Measurements from ENCODE around the gene TRNAU1AP.
"Not testable (repeated sequence)": the region's sequence is repeated elsewhere in the genome, so short reads cannot be mapped to it uniquely, and the experiment has no call there.

The TRNAU1AP gene

GRCh38 chr1:28579401-28579800 lies 26.5 kb downstream of the TRNAU1AP start:
- Histone ChIP-seq H3K36me3 (replicated peaks; ENCODE audit: low read depth, low read length) (peaks cover 36% of the 10 kb centered on the region), H3K4me1 (ENCODE audit: low read length) (peaks cover 15% of the 10 kb centered on the region), H3K27ac (ENCODE audit: low read length) (peak overlapping the region; percentile 76)

GRCh38 chr1:28580722-28581530 lies 28.0 kb downstream of the TRNAU1AP start:
- Histone ChIP-seq H3K4me2 (ENCODE audit: low read length) (peak overlapping the region; percentile 97), H3K4me3 (ENCODE audit: low read length) (peak overlapping the region; percentile 91), H3K36me3 (replicated peaks; ENCODE audit: low read depth, low read length) (peaks cover 36% of the 10 kb centered on the region), H3K9ac (ENCODE audit: low read length) (peak overlapping the region; percentile 95), H3K27me3 (ENCODE audit: low read depth, low read length) (no peaks in the 10 kb centered on the region), H3K79me2 (ENCODE audit: low read length) (peaks cover 37% of the 10 kb centered on the region), H3K27ac (ENCODE audit: low read length) (peak overlapping the region; percentile 76), H4K20me1 (ENCODE audit: insufficient read depth, low read length) (peaks cover 28% of the 10 kb centered on the region), H3K9me3 (ENCODE audit: insufficient read depth, low read length) (no peaks in the 10 kb centered on the region), H2AFZ (ENCODE audit: low read depth, low read length) (no peak overlapping the region), H3K4me1 (ENCODE audit: low read length) (peaks cover 24% of the 10 kb centered on the region)
- TF ChIP-seq EZH2phosphoT487 (IDR thresholded peaks at IDR 0.05; ENCODE audit: low read depth), result no peak
- peak; percentile 38 for TF ChIP-seq CTCF (IDR thresholded peaks at IDR 0.05; ENCODE audit: low read depth, low read length)

More at GRCh38 chr1:28579401-28579800, 26.5 kb downstream of the TRNAU1AP start:
- Histone ChIP-seq H3K27me3 (ENCODE audit: low read depth, low read length) (no peaks in the 10 kb centered on the region), H4K20me1 (ENCODE audit: insufficient read depth, low read length) (peaks cover 28% of the 10 kb centered on the region), H3K79me2 (ENCODE audit: low read length) (peaks cover 37% of the 10 kb centered on the region), H3K4me2 (ENCODE audit: low read length) (peak overlapping the region; percentile 97), H3K9me3 (ENCODE audit: insufficient read depth, low read length) (no peaks in the 10 kb centered on the region), H3K9ac (ENCODE audit: low read length) (peak overlapping the region; percentile 95; the same call in 1 of the 2 replicates), H2AFZ (ENCODE audit: low read depth, low read length) (no peak overlapping the region), H3K4me3 (ENCODE audit: low read length) (peak overlapping the region; percentile 91)
- TF ChIP-seq EZH2phosphoT487 (IDR thresholded peaks at IDR 0.05; ENCODE audit: low read depth), result no peak
- no peak for TF ChIP-seq CTCF (IDR thresholded peaks at IDR 0.05; ENCODE audit: low read depth, low read length)

GRCh38 chr1:28581531-28582247 lies 28.8 kb downstream of the TRNAU1AP start:
- Histone ChIP-seq H2AFZ (ENCODE audit: low read depth, low read length) (0 out of 2 replicates have a peak overlapping the region, but pooled peaks have one; percentile 37), H3K79me2 (ENCODE audit: low read length) (peaks cover 37% of the 10 kb centered on the region), H3K4me2 (ENCODE audit: low read length) (peak overlapping the region; percentile 97), H3K9ac (ENCODE audit: low read length) (peak overlapping the region; percentile 95), H3K9me3 (ENCODE audit: insufficient read depth, low read length) (no peaks in the 10 kb centered on the region), H3K27me3 (ENCODE audit: low read depth, low read length) (no peaks in the 10 kb centered on the region), H3K36me3 (replicated peaks; ENCODE audit: low read depth, low read length) (peaks cover 36% of the 10 kb centered on the region), H3K4me3 (ENCODE audit: low read length) (peak overlapping the region; percentile 91), H4K20me1 (ENCODE audit: insufficient read depth, low read length) (peaks cover 28% of the 10 kb centered on the region), H3K27ac (ENCODE audit: low read length) (peak overlapping the region; percentile 76), H3K4me1 (ENCODE audit: low read length) (peaks cover 30% of the 10 kb centered on the region)
- TF ChIP-seq CTCF (IDR thresholded peaks at IDR 0.05; ENCODE audit: low read depth, low read length) (no peak), EZH2phosphoT487 (IDR thresholded peaks at IDR 0.05; ENCODE audit: low read depth) (no peak)

GRCh38 chr1:28582248-28582615 lies 29.3 kb downstream of the TRNAU1AP start:
- TF ChIP-seq CTCF (IDR thresholded peaks at IDR 0.05; ENCODE audit: low read depth, low read length) (no peak), EZH2phosphoT487 (IDR thresholded peaks at IDR 0.05; ENCODE audit: low read depth) (no peak)
- H3K79me2 ChIP-seq (ENCODE audit: low read length), result peaks cover 37% of the 10 kb centered on the region
- H3K36me3 ChIP-seq (replicated peaks; ENCODE audit: low read depth, low read length), result peaks cover 36% of the 10 kb centered on the region
- 0 out of 2 replicates have a peak overlapping the region, but pooled peaks have one; percentile 37 for H2AFZ ChIP-seq (ENCODE audit: low read depth, low read length)
- H3K9ac ChIP-seq (ENCODE audit: low read length), result peak overlapping the region; percentile 79
- H3K4me2 ChIP-seq (ENCODE audit: low read length), result peak overlapping the region; percentile 83
- no peaks in the 10 kb centered on the region for H3K27me3 ChIP-seq (ENCODE audit: low read depth, low read length)
- peak overlapping the region; percentile 91 for H3K4me3 ChIP-seq (ENCODE audit: low read length)
- H3K4me1 ChIP-seq (ENCODE audit: low read length), result peaks cover 36% of the 10 kb centered on the region
- peaks cover 28% of the 10 kb centered on the region for H4K20me1 ChIP-seq (ENCODE audit: insufficient read depth, low read length)
- peak overlapping the region; percentile 73 for H3K27ac ChIP-seq (ENCODE audit: low read length)
- no peaks in the 10 kb centered on the region for H3K9me3 ChIP-seq (ENCODE audit: insufficient read depth, low read length)

GRCh38 chr1:28586585-28587391 lies 33.9 kb downstream of the TRNAU1AP start:
- H3K79me2 ChIP-seq (ENCODE audit: low read length); H3K27me3 ChIP-seq (ENCODE audit: low read depth, low read length); H4K20me1 ChIP-seq (ENCODE audit: insufficient read depth, low read length); H3K9me3 ChIP-seq (ENCODE audit: insufficient read depth, low read length); H3K36me3 ChIP-seq (replicated peaks; ENCODE audit: low read depth, low read length); H2AFZ ChIP-seq (ENCODE audit: low read depth, low read length); H3K4me3 ChIP-seq (ENCODE audit: low read length): not testable (repeated sequence)
- Histone ChIP-seq H3K4me2 (ENCODE audit: low read length) (peak overlapping the region; percentile 57), H3K27ac (ENCODE audit: low read length) (peak overlapping the region; percentile 84), H3K4me1 (ENCODE audit: low read length) (peaks cover 41% of the 10 kb centered on the region), H3K9ac (ENCODE audit: low read length) (peak overlapping the region; percentile 34; the same call in 1 of the 2 replicates)

Measured in OCI-LY3 (cell line).